OCI-M2 (cell line): ENCODE measurements around the gene IQCE.

Source experiments
- DNase-seq: peaks from one replicate; lab custom pipeline; 2025; ENCODE audit not compliant: unreplicated experiment; lab: John Stamatoyannopoulos, UW

IQCE gene

DNA sequence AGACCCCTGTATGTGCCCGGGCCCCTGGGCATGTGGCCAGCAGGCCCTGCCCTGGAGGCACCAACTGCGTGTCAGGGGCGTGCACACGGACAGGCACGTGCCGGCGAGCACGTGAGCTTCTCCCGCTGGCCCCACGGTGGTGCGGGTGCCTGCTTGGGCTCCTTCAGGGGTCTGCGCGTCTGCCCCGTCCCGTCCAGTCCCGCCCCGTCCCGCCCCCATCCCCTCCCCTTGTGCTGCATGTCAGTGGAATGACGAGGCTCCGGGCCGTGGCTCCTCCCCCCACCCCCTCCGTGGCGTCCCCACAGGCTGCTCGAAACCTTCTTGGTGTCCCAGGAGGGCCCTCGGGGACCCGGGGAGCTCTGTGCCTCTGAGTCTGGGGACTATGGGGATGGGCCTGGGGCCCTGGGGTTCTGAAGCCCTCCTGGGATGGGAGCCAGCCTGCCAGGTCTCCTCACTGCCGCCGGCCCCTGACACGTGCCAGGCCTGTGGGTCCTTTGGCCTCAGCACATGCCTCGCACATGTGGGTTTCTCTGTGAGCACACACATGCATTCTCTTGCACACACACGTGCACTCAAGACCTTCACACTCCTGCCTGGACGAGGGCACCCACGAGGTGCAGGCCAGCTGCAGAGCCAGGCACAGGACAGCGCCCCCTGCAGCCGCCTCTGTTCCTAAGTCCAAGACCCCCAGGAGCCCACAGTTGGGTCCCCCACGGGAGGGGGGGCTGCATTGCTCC is 101.7 kb downstream of the IQCE start:
- DNase-seq, result no peak

DNA sequence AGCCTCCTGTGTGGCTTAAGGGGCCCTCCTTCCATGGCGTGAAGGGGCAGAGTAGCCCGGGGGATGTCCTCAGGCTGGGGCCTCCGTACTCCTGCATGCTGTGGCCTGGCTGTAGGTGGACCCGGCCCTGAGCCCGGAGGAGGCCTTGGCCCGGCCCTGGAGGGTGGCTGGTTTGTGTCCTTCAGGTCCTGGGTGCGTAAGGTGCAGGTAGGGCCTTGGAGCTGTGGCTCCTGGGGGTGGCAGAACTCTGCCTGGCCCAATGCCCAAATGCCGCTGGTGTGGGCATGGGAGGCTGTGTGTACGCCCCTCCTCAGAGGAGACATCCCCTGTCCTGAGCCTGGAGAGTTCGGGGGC is 102.3 kb downstream of the IQCE start:
- DNase-seq, result no peak

DNA sequence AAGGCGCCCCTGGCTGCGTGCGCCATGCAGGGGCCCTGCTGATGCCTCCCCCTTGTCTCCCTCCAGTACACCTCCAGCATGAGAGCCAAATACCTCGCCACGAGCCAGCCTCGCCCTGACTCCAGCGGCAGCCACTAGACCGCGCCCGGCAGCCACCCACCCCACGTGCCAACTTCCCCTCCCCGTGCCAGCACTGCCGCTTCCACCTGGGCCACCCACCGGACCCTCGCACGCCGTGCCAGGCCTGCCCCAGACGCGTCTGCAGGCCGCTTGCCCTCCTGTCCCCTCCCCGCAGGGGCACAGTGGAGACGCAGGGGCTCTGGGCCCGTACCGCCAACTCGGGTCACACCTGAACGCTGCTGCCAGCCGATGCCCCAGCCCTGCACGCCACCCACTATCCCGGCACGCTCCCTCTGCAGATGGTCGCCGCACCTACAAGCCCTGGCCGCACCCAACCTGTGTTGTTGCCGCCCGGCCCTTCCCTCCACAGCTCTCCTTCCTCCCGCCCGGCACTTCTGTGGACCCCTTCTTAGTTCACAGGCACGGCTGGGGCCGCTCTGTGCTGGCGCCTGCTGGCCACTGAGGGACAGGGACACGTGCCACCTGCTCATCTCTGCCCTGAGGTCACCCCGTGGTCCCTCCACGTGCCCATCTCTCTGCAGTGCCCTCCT is 103.0 kb downstream of the IQCE start:
- DNase-seq, result no peak

DNA sequence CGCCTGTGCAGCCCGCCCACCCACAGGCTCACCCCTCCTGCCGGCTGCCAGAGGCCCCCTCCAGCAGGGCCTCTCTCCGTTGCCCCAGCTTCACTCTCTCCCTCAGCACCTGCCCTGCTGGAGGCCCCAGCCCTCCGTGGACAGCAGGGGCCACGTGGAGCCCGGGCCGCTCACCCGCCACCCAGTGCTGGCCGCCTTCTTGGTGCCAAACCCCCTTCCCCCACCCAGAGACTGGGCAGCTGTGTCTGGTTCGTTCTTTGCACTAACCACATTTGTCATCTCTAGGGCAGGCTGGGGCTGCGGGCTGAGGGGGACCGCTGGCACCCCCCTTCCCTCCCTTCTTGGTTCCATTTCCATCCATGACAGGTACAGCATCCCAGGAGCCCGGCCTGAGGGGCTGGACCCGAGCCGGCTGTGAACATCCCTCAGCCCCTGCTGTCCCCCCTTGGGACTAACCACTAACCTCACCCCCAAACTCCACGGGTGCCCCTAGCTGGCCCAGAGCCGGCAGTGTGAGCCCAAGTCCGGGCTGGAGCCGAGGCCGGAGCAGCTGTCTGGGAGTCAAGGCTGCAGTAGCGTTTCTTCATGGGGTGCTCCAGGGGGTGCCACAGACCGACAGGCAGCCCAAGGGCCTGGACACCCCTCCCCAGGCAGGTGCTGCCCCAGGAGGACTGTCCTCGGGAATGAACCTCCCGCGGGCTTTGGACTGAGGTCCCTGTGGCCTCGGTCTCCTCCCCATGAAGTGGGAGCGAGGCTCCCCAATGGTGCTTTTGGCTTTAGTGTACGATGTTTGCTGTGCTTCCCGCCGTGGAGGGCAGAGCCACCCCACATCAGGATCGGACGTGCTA is 103.7 kb downstream of the IQCE start:
- no peak for DNase-seq

DNA sequence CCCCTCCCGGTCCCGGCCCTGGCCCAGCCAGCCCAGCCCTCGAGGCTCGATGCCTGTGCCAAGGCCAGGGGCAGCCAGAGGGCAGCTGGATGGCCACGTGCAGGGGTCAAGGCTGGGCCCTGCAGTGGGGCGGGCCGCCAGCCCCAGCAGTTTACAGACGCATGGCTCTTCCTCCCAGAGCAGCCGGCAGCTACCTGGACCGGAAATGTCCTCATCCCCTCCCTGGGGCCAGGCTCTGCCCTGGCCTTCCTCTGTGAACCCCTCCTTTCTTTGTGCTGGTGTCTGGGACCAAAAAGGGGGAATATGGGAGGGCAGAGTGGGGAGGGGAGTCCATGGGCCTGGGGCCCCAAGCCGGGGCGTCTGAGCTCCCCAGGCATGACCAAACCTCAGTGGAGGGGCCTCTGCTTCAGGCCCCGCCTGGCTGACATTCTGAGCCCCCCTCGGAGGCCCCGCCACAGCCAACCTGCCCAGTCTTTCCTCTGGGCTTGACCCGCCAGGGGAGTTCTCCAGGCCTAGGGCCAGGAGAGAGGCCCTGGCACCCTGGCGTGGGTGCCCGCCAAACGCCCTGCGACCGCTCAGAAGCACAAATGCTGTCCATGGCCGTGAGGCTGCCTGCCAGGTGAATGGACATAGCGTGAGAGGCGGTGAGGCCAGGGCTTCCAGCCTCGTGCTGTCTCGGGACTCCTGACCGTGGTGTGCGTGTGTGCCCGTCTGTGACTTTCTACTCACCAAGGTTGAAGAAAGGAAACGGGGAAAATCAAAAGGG is 104.5 kb downstream of the IQCE start:
- no peak for DNase-seq

DNA sequence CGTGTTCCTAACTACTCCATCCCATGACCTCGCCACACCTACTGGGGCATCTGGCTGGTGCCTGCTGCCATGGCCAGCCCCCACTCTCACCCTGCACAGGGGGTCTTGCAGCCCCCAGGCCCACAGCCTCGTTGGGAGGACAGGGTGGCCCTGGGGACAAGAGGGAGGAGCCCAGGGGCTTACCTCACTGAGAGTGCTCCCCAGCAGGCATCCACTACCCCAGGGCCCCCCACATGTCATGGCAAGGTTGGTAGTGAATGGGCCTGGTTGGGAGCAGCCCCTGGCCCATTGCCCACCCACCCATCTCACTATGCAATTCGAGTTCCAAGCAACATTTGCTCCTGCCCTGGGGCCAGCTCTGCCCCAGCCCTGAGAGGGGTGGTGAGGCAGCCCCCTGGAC is 105.2 kb downstream of the IQCE start:
- DNase-seq, result no peak
